NB4 (cell line): Measurements from ENCODE around the gene HMG20B.

Experiments
- DNase-seq: peaks from one replicate; pipeline ENCODE4 v3.0.0; 2010; ENCODE audit warnings: low read depth
- H3K4me3 ChIP-seq: one replicate; pipeline ENCODE4 v1.5.1; 2011; ENCODE audit warnings: mild to moderate bottlenecking, low read depth, low read length, moderate library complexity
- MYC ChIP-seq: IDR thresholded peaks from 2 replicates; pipeline ENCODE4 v1.6.1; 2011; ENCODE audit warnings: low read depth, low read length
- POLR2A ChIP-seq: IDR thresholded peaks from 2 replicates; pipeline ENCODE4 v1.6.1; 2011; ENCODE audit warnings: mild to moderate bottlenecking; ENCODE audit not compliant: insufficient read length; ENCODE audit errors: extremely low read depth
- TF ChIP-seq, protein P1 (sequence below): IDR thresholded peaks from one replicate; pipeline ENCODE4 v1.5.1; 2012; ENCODE audit warnings: low read depth, low read length
- TF ChIP-seq, protein P2 (sequence below): IDR thresholded peaks from 2 replicates; pipeline ENCODE4 v1.6.1; 2011; ENCODE audit warnings: low read depth, low read length

The HMG20B gene

DNA sequence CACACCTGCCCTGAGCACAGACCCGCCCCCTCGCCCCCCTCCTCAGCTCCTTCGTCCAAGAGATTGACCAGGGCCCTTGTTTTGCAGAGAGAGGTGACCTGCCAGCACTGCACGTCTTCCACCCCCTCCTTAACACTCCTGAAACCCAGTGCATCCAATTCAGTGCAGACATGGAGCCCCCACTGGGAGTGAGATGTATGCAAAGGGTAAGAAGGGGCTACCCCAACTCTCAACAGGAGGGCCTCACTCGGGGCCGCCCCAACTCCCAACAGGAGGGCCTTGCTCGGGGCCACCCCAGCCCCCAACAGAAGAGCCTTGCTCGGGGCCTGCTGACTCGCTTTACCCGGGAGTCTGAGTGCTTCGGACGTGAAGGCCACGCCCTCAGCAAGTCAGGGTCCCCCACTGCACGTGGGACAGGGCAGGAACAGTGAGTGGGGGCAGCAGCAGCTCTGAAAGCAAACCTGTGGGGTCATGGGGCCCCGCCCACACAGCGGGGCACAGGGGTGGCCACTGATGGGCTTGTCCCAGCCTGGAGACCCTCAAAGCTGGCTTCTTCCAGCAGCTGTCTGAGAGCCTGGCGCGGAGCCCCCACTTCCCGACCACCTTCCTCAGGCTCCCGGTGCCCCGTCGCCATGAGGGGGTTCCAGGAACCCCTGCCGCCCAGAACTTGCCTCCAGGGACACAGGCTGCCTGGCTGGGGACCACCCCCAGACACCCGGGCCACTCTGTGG is 48.2 kb downstream of the HMG20B start:
- H3K4me3 ChIP-seq = no peak overlapping the region
- DNase-seq = no peak
- TF ChIP-seq, protein P1, sequence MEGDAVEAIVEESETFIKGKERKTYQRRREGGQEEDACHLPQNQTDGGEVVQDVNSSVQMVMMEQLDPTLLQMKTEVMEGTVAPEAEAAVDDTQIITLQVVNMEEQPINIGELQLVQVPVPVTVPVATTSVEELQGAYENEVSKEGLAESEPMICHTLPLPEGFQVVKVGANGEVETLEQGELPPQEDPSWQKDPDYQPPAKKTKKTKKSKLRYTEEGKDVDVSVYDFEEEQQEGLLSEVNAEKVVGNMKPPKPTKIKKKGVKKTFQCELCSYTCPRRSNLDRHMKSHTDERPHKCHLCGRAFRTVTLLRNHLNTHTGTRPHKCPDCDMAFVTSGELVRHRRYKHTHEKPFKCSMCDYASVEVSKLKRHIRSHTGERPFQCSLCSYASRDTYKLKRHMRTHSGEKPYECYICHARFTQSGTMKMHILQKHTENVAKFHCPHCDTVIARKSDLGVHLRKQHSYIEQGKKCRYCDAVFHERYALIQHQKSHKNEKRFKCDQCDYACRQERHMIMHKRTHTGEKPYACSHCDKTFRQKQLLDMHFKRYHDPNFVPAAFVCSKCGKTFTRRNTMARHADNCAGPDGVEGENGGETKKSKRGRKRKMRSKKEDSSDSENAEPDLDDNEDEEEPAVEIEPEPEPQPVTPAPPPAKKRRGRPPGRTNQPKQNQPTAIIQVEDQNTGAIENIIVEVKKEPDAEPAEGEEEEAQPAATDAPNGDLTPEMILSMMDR = no peak
- TF ChIP-seq, protein P2, sequence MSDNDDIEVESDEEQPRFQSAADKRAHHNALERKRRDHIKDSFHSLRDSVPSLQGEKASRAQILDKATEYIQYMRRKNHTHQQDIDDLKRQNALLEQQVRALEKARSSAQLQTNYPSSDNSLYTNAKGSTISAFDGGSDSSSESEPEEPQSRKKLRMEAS = no peak
- no peak for TF ChIP-seq POLR2A
- TF ChIP-seq MYC = no peak

DNA sequence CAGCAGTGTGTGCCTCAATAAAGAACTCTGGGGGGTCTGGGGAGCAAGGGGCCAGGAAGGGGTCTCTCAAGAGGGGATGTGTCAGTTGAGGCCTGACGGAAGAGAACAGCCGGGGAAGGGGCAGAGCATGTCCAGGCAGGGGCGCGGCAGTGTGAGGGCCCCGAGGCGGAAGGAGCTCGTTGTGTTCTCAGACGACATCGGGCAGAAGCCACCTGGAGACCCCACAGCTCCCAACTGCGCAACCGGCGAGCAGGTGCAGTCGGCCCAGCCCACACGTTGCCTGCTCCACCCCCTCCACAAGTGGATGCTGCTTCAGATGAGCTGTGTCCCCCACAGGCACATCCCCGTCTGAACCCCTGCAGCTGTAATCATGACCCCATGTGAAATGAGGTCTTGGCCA is 48.9 kb downstream of the HMG20B start:
- TF ChIP-seq POLR2A (no peak), MYC (no peak)
- TF ChIP-seq, protein P2 = no peak
- TF ChIP-seq, protein P1 = no peak
- no peak for DNase-seq
- no peak overlapping the region for H3K4me3 ChIP-seq

DNA sequence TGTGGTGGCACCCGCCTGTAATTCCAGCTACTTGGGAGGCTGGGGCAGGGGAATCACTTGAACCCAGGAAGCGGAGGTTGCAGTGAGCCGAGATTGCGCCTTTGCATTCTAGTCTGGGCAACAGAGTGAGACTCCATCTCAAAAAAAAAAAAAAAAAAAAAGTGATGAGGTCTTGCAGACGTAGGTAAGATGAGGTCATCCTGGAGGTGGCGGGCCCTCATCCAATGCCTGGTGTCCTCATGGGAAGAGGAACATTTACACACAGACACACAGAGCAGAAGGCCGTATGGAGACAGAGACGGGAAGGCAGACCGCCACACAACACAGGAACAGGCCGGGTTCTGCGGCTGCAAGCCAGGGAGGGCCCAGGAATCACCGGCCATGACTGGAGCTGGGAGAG is 49.5 kb downstream of the HMG20B start:
- TF ChIP-seq, protein P2 = no peak
- TF ChIP-seq, protein P1 = no peak
- DNase-seq = no peak
- H3K4me3 ChIP-seq = no peak overlapping the region

DNA sequence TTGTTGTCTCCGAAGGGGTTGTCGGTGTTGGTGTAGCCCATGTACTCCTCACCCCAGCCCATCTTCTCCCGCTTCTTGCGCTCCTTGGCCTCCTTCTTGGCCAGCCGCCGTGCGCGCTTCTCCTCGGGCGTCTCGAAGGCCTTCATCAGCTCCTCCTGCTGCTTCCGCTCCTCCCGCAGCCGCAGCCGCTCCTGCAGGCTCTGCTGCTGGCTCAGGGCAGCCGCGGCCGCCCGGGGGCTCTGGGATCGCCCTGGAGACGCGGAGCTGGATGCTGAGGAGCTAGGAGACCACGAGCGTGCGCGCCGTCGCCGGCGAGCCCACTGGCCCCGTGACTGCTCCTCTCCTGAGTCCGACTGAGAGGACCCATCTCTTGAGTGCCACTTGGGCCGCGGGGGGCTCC is 51.0 kb downstream of the HMG20B start:
- TF ChIP-seq MYC (no peak), POLR2A (no peak)
- TF ChIP-seq, protein P2 = no peak
- TF ChIP-seq, protein P1 = no peak
- DNase-seq = no peak
- no peak overlapping the region for H3K4me3 ChIP-seq

DNA sequence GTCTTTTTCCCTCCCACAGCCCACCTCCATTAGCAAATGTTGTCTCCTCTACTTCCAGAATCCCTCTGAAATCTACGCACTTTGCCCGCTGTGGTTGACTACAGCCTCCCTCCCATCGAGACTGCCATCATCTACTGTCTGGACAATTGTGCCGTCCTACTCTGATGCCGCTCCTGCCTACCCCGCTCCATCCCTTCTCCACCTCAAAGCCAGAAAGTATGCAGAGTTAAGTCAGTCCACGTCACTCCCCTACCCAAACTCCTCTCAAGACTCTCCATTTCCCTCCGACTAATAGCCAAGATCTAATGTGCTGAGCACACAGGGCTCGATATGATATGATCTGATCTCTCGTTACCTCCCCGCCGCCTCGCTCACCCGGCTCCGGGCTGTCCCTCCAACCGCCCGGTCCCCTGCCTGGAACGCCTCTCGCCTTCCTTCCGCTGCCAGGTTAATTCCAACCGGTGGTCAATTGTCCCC is 53.3 kb downstream of the HMG20B start:
- TF ChIP-seq MYC = no peak
- peak overlapping the region; percentile 86 for H3K4me3 ChIP-seq
- DNase-seq = no peak

DNA sequence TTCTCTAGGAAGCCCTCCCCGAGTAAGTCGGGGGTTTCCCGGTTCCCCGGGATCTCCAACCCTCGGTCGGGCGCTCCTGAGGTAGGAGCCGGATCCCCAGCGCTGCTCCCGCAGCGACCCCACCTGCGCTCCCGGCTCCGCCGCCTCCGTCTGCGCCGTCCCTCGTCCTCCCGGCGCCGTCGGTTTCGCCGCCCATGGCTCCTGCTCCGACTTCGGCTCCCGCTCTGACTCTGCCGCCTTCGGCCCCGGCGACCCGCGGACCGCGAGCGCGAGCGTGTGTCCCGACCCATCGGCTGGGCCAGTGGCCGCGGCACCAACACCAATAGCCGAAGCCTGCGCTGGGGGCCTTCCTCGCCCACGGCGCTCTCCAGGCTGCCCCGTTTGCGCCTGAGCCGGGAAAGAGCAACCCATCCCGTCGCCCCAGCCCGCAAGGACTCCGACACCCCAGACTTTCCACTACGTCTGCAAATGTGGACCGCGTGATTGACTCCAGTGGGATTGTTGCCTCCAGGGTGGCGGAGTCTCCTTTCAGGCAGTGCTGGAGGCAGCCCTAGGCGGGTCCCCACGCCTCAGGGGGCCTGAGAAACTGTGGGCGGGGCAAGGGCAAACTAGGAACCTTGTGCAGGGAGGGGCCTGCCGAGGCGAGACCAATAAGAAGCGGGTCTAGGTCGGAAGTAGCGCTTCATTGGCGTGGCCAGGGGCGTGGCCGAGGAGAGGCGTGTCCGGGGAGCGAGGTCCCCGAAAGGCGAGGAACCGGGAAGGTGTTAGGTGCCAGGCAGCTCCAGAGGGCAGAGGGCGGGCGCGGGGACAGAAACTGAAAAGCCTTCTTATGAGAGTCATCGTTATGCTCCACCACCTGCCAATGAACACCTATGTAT is 54.0 kb downstream of the HMG20B start, which contains the start of gene CACTIN:
Gene CACTIN (minus strand): TSS at position 318 of the 878 bp plus-strand sequence. CDS start 28 bp downstream, at position 290.
- TF ChIP-seq, protein P1 = no peak
- TF ChIP-seq POLR2A (peak; percentile 63), MYC (peak; percentile 34; the same call in 1 of the 2 replicates)
- TF ChIP-seq, protein P2 = peak; percentile 40; the same call in 1 of the 2 replicates
- DNase-seq = peak; percentile 94
- peak within 1 kb of the TSS; percentile 86 for H3K4me3 ChIP-seq
